GF-D8 (cell line): ENCODE data around the gene TFDP1.
A peak's percentile ranks its signal among the peaks of the same experiment; 100 is the strongest.
"Not testable (repeated sequence)": the region's sequence is repeated elsewhere in the genome, so short reads cannot be mapped to it uniquely, and the experiment has no call there.

ENCODE experiments used
- DNase-seq: peaks from one replicate; lab custom pipeline; 2025; lab: John Stamatoyannopoulos, UW

TFDP1 gene

DNA sequence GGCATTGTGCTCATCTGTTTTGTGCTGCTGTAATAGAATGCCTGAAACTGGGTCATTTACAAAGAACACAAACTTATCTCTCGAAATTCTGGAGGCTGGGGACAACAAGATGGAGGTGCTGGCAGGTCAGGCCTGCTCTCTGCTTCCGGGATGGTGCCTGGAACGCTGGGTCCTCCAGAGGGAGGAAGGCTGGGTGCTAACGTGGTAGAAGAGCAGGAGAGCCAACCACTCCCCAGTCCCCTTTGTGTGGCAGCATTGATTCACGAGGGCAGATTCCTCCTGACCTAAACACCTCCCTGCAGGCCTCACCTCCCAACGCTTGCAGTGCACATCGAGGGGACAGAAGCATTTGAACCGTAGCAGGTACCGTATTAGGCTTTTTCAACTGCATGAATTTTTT, 34.1 kb upstream of the TFDP1 start:
- no peak for DNase-seq

DNA sequence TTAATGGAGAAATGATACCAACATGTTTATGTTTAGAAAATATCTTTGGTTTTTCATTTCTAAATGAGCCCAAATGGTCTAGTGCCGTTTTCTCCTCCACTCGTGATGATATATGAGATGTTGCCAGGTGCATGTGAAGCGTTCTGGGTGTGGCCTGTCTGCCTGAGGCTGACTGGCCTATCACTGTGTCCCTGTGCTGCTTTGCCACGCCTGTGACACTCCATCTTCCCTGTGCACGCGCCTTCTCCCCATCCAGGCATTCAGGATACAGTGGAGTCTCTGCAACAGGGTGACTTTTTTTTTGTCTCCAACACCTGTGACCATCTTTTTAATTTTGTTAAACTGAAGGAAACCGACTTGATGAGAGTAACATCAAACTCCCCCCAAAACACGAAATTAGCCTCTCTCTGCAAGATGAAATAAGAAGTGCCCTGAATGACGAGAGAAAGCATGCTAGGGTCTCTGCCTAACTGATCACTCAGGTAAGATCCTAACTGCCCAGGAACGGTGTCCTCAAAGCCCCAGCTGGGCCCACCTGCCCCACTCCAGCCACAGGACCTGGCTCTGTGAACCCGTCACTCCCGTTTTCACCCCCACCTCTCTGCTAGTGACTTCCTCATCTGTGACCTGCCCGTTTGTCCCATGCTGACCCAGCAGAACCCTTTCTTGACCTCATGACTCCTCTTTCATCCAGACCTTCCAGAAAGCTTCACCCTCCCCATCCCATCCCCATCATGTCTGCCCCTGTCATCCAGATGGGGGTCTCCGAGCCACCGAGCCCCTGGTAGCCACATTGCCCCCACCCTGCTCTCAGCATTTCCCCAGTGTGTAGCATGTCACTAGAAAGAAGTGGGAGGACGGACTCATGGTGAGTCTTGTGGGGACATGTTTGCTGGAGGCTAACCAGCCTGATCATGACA, 33.2 kb upstream of the TFDP1 start:
- no peak for DNase-seq

DNA sequence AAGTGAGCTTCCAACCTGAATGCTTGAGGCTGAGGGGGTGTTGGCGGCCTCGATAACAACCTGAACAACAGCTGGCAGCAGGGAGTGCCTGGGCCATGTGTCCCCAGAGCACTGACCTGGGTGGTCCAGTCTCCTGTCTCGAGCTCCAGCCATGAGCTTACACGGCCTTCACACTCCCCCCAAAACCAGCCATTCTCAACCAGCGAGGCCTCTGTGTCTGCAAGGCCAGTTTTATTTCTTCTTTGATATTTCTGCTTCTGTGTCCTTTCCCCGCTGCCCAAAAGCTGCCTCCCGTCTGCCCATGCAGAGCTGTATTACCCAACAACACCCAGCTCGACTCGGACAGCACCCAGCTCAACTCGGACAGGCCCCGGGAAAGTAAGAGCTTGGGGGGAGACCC, 32.5 kb upstream of the TFDP1 start:
- no peak for DNase-seq

DNA sequence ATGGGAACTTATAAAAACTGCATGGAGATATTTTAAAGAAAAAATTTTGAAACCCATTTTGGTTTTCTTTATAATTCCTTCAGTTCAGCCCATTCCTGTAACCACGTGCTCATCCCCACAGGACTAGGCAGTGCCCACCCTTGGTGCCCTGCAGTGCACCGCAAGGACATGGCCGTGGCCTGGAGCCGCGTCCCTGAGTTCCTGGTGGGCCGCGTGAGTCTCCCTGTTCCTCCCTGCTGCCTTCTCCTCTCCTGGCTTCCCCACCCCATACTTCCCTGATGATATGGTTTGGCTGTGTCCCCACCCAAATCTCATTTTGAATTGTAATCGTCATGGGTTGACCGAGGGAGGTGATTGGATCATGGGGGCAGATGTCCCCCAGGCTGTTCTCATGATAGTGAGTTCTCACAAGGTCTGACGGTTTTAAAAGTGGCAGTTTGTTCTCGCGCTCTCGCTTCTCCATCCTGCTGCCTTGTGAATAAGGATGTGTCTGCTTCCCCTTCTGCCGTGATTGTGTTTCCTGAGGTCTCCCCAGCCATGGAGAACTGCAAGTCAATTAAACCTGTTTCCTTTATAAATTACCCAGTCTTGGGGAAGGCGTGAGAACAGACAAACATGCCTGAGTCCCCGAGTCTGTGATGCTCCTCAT, 31.6 kb upstream of the TFDP1 start:
- DNase-seq, result no peak

DNA sequence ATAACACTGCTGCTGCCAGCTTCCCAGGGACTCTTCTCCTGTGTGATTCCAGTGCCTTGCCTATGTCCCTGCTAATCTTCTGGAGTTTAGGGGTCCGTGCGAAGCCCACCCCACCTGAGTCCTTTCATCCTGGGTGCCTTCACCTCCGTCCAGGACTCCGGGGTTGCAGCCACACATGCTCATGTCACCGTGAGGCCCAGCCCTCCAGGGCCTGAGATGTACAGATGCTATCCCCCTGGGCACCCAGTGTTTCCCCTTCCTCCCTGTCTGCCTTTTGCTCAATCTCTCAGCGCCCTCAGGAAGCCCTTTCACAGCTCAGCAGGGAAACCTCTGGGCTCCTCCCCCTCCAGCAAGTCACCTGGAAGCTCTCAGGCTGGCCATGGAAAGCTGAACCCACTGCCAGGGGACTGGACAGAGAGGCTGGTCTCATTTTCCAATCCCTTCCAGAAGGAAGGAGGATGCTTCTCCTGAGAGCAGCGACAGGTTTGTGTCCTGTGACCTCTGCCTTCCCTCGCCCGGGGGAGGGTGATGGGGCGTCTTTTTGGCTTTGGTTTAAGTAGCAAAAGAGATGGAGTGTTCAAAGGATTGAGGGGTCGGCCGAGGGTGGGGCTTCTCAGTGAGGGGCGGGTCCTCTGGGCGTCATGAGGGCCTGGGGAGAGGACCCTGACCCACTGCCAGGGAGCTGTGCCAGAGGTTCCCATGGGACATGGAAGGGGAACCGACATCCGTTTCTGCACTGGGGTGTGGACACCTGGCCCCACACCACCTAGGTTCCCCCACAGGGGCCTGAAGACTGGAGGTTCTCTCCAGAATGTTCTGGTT, 30.8 kb upstream of the TFDP1 start:
- no peak for DNase-seq

DNA sequence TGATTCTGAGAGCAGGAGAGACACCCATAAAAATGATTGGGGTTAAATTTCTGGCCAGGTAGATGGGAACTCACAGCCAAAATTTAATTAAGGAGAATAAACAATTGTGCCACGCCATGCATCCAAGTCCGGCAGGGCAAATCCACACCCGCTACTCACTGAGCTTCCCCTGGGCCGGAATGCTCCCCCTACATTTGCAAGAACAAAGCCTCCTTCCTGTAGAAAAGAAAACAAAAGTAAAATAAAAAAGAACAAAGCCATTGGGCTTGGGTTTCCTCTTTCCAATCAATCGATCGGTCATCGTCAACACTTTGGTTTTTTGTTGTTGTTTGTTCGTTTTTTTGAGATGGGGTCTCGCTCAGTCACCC, 30.2 kb upstream of the TFDP1 start:
- DNase-seq, result no peak

DNA sequence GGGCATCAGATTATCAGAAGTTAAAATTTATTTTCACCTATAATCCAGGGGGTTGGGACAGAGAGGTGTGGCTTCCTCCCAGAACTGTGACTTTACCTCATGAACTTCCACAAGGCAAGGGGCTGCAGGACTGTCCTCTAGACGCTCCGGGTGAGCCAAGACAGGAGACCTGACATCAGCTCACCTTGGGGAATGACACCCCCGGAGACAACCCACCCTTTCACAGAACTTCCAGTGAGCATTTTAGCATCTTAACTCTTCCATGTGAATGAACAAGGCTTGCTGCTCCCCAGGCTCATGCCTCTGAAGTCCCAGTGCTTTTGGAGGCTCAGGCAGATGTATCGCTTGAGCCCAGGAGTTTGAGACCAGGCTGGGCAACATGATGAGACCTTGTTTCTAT, 29.4 kb upstream of the TFDP1 start:
- DNase-seq, result no peak

DNA sequence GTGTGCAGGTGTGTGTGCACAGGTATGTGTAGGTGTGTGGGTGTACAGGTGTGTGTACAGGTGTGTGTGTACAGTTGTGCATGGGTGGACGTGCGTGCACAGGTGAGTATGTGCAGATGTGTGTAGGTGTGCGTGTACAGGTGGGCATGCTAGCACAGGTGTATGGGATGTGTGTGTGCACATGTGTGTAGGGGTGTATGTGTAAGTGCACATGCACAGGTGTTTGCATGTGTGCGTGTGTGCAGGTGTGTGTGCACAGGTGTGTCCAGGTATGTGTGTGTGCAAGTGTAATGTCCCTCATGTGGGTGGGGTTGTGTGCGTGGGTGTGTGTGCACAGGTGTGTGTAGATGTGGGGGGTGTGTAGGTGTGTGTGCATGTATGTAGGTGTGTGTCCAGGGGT, 27.5 kb upstream of the TFDP1 start:
- no peak for DNase-seq

DNA sequence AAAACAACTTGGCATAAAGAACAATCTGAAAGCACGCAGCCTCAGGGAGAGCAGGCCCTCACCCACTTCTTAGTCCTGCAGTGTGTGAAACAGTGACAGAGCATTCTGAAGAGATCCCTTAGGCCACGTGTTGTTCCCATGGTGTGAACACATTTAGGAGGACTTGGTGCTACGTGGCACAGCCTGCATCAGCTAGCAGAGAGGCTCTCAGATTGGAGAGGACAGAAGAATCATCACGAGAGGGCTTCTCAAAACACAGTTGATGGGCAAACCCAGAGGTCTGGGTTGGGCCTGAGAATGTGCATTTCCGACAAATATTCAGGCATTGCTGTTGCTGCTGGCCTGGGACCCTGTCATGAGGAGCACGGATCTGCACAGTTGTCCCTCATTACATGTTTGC, 26.1 kb upstream of the TFDP1 start:
- DNase-seq, result no peak

DNA sequence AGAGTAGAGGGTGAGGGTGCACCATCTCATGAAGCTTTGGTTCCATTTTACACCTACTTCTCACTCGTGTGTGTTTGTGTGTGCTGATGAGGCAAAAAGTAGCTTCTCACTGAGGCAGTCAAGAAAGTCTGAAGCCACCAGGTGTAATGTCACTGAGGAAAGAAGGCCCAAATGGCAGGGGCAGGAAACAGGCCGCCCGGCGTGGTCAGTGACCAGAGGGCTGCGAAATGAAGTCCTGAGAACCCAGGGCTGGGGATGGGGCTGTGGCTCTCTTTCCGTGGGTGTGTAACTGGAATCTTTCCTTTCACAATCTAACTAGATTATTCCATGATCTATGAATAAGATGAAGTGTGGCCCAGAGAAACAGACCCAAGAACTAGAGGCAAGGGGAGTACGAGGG, 25.5 kb upstream of the TFDP1 start:
- no peak for DNase-seq

DNA sequence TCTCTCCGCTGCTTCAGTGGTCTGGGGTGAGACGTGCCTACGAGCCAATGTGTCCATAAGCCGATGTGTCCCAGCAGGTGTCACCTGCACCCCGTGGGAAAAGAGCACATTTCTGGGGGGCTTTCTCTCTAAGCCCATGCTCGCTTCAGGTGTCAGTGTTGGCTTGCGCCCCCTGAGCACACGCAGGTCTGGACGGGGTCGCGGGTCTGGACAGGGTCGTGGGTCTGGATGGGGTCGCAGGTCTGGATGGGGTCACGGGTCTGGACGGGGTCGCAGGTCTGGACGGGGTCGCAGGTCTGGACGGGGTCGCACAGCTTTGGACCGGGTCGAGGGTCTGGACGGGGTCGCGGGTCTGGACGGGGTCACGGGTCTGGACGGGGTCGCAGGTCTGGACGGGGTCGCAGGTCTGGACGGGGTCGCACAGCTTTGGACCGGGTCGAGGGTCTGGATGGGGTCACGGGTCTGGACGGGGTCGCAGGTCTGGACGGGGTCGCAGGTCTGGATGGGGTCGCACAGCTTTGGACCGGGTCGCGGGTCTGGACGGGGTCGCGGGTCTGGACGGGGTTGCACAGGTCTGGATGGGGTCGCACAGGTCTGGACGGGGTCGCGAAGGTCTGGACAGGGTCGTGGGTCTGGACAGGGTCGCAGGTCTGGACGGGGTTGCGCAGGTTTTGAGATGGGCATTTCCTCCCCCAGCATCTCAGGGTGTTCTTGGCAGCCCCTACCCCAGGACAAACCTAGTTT, 24.5 kb upstream of the TFDP1 start:
- no peak for DNase-seq

DNA sequence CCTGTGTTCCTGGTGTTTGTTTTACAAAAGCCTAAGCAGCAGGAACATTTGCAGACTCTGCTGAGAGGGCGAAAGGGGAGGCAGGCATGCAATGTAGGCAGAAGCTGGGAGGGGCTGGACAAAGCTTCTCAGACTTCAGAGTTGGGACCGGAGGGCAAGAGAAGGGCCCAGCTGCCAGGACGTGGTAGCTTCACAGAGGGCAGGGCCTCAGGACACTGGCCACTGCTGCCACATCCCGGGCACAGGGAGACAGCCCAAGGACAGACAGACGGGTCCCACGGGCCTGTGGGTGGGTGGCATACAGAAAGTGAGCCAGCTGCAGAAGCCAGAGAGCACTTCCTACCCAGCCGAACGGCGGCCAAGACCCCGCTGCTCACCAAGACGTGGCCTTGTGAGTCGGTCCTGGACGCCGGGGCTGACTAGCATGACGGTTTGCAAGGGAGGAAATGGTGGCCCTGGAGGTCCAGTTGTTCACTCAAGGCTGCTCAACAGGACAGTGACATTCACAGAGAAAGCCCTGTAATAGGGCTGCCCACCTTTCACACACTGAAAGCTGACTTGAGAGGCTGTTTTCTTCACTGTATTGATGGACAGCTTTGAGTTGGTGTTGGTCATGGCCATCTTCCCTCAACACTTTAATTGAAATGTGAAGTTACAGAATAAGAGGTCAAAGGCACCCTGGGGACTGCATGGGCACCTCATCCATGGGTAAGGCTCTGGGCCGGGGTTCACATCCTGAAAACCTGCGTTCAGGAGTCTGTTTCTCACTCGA, 23.7 kb upstream of the TFDP1 start:
- DNase-seq, result no peak

DNA sequence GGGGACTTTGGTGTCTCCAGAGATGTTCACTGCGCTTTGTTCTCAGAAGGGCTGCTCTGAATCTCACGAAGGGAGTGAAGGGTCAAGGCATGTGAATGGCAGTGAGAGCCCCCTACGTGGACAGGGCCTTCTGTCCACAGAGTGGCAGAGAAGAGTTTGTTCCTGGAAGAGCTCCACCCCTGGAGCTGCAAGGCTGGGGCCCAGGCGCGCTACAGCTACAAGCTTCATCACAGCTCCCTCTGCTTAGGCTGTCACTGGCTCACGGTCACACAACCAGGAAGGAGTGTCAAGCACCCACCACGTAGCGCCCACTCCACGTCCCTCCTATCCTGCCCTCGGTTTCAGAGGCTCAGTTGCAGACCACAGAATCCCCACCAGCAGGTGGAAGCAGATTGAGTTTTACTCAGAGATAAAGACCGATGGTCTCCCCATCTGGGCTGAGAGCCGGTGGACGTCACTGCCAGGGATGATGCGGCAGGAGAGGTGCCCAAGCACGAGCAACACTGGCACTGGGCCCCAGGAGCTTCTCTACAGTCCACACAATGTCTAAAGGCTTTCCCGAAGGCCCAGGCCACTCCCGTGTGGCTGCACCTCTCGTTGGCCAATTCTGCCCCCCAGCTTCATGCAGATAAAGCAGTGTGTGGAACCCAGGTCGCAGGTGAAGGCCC, 23.0 kb upstream of the TFDP1 start:
- no peak for DNase-seq

DNA sequence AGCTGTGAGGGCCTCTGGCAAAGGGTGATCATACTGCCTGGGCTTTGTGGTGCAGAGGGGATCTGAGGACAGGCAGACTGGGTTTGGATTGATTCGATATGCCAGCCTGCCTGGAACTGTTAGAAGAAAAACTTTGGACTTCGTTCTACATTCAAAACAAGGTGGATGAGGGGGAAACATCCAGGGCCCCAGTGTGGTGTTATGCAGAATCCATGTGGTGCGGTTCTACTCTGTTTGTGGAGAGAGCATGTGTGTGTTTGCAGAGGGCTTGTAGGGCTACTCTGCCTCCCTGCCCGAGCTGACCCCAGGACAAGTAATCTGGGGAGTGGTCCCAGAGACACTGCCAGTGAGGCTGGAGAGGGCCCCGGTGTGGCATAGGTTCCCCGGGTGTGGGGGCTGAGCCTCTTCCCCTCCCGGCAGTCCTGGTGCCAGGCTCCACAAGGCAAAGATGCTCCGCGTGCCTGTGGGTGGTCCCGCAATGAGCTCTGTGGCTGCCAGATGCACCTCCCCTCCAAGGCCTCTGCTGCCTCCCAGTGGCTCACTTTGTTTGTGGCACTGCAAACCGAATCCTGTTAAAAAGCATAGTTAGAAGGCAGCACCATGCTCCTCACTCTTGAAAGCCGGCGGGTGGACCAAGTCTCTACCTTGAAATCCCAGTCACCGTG, 22.3 kb upstream of the TFDP1 start:
- peak; percentile 50 for DNase-seq

DNA sequence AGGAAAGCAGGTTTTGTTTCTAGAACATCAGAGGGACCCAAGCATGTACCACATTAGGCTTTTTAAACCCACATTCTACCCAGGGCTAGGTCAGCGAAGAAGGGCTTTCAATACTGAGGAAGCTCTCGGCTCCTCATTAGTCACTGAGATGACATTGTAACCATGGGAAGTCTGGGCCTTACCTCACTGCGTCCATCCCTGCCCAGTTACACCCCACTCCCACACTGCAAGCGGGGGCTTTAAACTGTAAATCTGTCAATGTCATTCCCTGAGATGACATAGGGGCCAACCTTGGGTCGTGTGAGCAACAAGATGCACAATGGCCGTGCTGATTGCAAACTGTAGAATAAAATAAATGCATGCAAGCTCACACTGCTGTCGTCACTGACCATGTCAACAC, 21.7 kb upstream of the TFDP1 start:
- DNase-seq, result no peak

DNA sequence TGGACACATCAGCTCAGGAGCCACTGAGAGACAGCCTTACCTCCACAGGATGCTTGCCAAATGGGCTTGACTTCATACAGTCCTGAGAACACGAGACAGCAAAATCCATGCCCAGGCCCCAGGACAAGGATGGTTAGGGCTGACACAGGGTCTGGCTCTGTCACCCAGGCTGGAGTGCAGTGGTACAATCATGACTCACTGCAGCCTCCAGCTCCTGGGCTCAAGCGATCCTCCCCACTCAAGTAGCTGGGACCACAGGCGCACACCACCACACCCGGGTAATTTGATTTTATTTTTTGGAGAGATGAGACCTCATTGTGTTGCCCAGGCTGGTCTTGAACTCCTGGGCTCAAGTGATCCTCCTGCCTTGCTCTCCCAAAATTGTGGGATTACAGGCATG, 21.0 kb upstream of the TFDP1 start:
- DNase-seq, result not testable (repeated sequence)

DNA sequence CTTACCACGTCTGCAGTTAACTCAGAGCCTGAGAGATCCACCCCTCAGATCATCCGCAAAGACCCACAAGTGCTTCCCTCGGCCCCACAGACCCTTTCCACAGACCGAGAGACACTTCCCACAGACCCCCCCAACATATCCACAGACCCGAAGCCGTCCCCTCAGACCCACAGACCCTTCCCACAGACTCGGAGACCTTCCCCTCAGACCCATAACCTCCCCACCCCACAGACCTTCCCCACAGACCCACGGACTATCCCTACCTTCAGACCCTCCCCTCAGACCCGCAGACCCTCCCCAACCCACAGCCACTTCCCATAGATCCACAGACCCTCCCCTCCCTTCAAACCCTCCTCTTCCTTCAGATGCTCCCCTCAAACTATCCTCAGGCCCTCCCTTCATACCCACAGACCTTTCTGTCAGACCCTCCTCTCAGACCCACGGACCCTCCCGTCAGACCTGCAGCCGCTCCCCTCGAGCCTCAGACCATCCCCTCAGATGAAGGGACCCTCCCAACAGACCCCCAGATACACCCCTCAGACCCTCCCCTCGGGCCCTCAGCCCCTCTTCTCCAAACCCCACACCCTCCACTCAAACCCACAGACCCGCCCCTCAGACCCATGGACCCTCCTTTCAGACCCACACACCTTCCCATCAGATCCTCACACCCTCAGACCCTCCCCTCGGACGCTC, 20.1 kb upstream of the TFDP1 start:
- no peak for DNase-seq

DNA sequence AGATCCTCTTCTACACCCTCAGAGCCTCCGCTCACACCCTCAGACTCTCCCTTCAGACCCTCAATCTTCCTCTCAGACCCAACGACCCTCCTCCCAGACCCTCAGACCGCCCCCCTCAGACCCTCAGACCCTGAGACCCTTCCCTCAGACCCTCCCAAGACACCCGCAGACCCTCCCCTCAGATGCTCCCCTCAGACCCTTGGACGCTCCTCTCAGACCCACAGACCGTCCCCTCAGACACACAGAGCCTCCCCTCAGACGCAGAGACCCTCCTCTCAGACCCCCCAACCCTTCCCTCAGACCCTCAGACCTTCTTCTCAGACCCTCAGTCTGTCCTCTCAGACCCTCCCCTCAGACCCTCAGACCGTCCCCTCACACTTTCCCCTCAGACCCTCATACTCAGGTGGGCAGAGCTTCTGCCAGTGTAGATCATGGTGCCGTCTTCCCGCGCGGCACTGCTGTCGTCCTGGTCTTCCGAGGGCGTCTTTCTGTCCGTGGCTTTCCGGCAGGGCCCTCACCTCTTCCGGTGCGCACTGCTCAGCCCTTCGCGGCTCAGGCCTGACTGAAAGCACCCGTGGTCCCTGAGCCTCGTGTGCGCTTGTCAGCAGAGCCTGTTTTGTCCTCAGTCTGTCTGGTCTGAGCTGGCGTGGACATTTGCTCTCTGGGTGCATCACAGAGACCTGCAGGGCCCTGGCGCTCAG, 18.9 kb upstream of the TFDP1 start:
- no peak for DNase-seq

DNA sequence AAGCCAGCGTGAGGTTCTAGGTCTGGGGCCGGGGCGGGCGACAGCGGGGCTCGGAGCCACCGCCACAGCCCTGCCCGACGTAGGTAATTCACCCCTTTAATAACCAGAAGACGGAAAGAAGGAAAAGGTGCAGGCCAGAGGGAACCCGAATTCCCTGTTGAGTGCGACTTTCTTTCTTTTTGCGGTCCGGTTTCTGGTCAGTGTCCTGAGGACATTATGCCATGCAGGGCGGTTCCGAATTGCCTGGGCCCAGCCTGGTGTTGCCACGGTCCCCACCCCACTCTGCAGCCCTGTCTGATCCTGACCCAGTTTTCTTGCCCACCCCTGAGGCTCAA, 18.4 kb upstream of the TFDP1 start:
- no peak for DNase-seq
